ENCODE measurements around the gene USF2. TPM values are rescaled to one million over a fixed set of nuclear protein-coding genes. Genes with fewer than 3 reads are reported as not detected.
A peak's percentile ranks its signal among the peaks of the same experiment; 100 is the strongest.

USF2 gene
- total and polyA plus RNA-seq, 12 donors = 125 to 185 (median 151) TPM

- peak; percentile 61 to 83 (median 78) for ATAC-seq
- intact Hi-C loops (cut with DNase I) = loop anchor here in 7 of 10 donors (2.0 to 10.0 kb wide), 5 partner anchors 111 to 293 kb away; partner anchors contain the start of genes FXYD7 (in 4 of the 7), FXYD1 (in 2 of the 7) and LGI4 (in 2 of the 7)
- Histone ChIP-seq H3K27ac (peak overlapping the region; percentile 87 to 100 (median 96)), H3K4me1 (peaks cover 13 to 58% (median 42%) of the 10 kb centered on the region in 9 donors), H3K4me3 (peak overlapping the region; percentile 62 to 99 (median 89)), H3K36me3 (peaks cover 8 to 32% (median 21%) of the 10 kb centered on the region in 9 donors), H3K27me3 (no peaks in the 10 kb centered on the region), H3K9me3 (no peaks in the 10 kb centered on the region)
- 0 to 1% methylated on average over 27 to 97 of the region's 100 CpGs for WGBS, 2 donors
- DNase-seq = peak; percentile 72 to 83
- TF ChIP-seq, protein P1, sequence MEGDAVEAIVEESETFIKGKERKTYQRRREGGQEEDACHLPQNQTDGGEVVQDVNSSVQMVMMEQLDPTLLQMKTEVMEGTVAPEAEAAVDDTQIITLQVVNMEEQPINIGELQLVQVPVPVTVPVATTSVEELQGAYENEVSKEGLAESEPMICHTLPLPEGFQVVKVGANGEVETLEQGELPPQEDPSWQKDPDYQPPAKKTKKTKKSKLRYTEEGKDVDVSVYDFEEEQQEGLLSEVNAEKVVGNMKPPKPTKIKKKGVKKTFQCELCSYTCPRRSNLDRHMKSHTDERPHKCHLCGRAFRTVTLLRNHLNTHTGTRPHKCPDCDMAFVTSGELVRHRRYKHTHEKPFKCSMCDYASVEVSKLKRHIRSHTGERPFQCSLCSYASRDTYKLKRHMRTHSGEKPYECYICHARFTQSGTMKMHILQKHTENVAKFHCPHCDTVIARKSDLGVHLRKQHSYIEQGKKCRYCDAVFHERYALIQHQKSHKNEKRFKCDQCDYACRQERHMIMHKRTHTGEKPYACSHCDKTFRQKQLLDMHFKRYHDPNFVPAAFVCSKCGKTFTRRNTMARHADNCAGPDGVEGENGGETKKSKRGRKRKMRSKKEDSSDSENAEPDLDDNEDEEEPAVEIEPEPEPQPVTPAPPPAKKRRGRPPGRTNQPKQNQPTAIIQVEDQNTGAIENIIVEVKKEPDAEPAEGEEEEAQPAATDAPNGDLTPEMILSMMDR (IDR thresholded peaks at IDR 0.05) = no peak
Observed at GRCh38 chr19:35267818-35268535, 785 bp upstream of the USF2 start.

DNA sequence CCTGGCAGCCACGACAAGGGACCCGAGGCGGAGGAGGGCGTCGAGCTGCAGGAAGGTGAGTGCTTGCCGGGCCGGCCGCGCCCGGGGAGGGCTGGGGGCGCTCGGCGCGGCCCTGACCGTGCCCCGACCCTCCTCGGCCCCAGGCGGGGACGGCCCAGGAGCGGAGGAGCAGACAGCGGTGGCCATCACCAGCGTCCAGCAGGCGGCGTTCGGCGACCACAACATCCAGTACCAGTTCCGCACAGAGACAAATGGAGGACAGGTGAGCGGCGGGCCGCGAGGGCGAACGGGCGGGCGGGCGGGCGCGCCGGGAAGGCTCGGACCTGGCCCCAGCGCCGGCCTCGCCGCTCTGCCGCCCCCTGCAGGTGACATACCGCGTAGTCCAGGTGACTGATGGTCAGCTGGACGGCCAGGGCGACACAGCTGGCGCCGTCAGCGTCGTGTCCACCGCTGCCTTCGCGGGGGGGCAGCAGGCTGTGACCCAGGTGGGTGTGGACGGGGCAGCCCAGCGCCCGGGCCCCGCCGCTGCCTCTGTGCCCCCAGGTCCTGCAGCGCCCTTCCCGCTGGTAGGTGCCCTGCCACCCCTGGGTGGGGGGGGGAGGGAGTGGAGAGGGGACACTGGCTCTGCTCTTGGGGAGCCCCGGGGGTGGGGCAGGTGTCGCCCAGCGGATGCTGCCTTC, 816 bp downstream of the USF2 start:
- intact Hi-C loops (cut with DNase I) = loop anchor here in 7 of 10 donors (2.0 to 10.0 kb wide), 6 partner anchors 112 to 295 kb away; partner anchors contain the start of genes FXYD7 (in 5 of the 7), FXYD1 (in 2 of the 7), LGI4 (in 2 of the 7) and KRTDAP (in 1 of the 7)
- ATAC-seq = peak; percentile 47 to 65 (median 52)
- Histone ChIP-seq H3K9me3 (no peaks in the 10 kb centered on the region), H3K36me3 (peaks cover 8 to 48% (median 29%) of the 10 kb centered on the region in 9 donors), H3K27me3 (no peaks in the 10 kb centered on the region), H3K4me1 (peaks cover 13 to 61% (median 38%) of the 10 kb centered on the region in 9 donors), H3K27ac (peak overlapping the region; percentile 83 to 100 (median 96)), H3K4me3 (peak overlapping the region; percentile 37 to 99 (median 83))
- TF ChIP-seq, protein P1 (IDR thresholded peaks at IDR 0.05) = peak; percentile 74 to 91 (median 81)
- WGBS, 2 donors = 3% methylated on average over 60 to 66 of the region's 66 CpGs
- DNase-seq = peak; percentile 87 to 88

- Histone ChIP-seq H3K27me3 (no peaks in the 10 kb centered on the region), H3K27ac (peak overlapping the region in 3 of 10 donors; percentile 87 to 100 (median 94)), H3K9me3 (no peaks in the 10 kb centered on the region), H3K4me1 (peaks cover 11 to 53% (median 30%) of the 10 kb centered on the region in 9 donors), H3K36me3 (peaks cover 8 to 56% (median 29%) of the 10 kb centered on the region in 9 donors), H3K4me3 (peak overlapping the region in 2 of 10 donors; percentile 66 to 91)
- DNase-seq (no peak), ATAC-seq (no peak)
- intact Hi-C loops (cut with DNase I) = loop anchor here in 2 of 10 donors (5.0 to 10.0 kb wide), 2 partner anchors 128 to 224 kb away; partner anchors contain the start of genes FXYD7 (in 1 of the 2) and KRTDAP (in 1 of the 2)
- TF ChIP-seq, protein P1 (IDR thresholded peaks at IDR 0.05) = no peak
- WGBS, 2 donors = 88 to 90% methylated on average over 16 of the region's 16 CpGs
Observed at GRCh38 chr19:35270381-35270811, 1.6 kb downstream of the USF2 start.

GRCh38 chr19:35271546-35271945, 2.8 kb downstream of the USF2 start:
- H3K9me3 ChIP-seq = no peaks in the 10 kb centered on the region
- no peaks in the 10 kb centered on the region for H3K27me3 ChIP-seq
- DNase-seq (no peak), ATAC-seq (no peak)
- TF ChIP-seq, protein P1 (IDR thresholded peaks at IDR 0.05) = no peak
- H3K4me1 ChIP-seq = peaks cover 9 to 42% (median 19%) of the 10 kb centered on the region in 9 donors
- H3K4me3 ChIP-seq = no peak overlapping the region
- intact Hi-C loops (cut with DNase I) = loop anchor here in 2 of 10 donors (5.0 to 10.0 kb wide), 2 partner anchors 129 to 223 kb away; partner anchors contain the start of genes FXYD7 (in 1 of the 2) and KRTDAP (in 1 of the 2)
- WGBS, 2 donors = 90 to 91% methylated on average over 7 of the region's 7 CpGs
- peaks cover 8 to 68% (median 33%) of the 10 kb centered on the region in 9 donors for H3K36me3 ChIP-seq
- peak overlapping the region in 1 of 10 donors; percentile 47 for H3K27ac ChIP-seq
